OCI-LY3 (cell line): ENCODE results near the gene SHROOM2.

Source experiments
- H2AFZ ChIP-seq: fragments of 200-600, 300-600 bp; shearing (Covaris generic); 2 replicates; pipeline ENCODE4 v1.6.0; 2014; ENCODE audit warnings: antibody characterized with exemption, low read depth, low read length
- H3K27ac ChIP-seq: fragments of 200-600, 300-600 bp; sonication (generic); 2 replicates; pipeline ENCODE4 v1.5.1; 2014; ENCODE audit warnings: mild to moderate bottlenecking, low read length, moderate library complexity, mixed read lengths
- H3K27me3 ChIP-seq: fragments of 200-600, 300-600 bp; sonication (generic); 2 replicates; pipeline ENCODE4 v1.6.1; 2014; ENCODE audit warnings: low read depth, low read length, mixed read lengths
- H3K36me3 ChIP-seq: fragments of 200-600, 300-600 bp; sonication (generic); replicated peaks from 2 replicates; pipeline ENCODE3; 2014; ENCODE audit warnings: low read depth, low read length, mixed read lengths
- H3K4me1 ChIP-seq: fragments of 300-600, 200-600 bp; sonication (generic); 2 replicates; pipeline ENCODE4 v1.6.1; 2014; ENCODE audit warnings: low read length, mixed read lengths
- H3K4me2 ChIP-seq: fragments of 200-600, 300-600 bp; sonication (generic); 2 replicates; pipeline ENCODE4 v1.6.1; 2014; ENCODE audit warnings: low read length, mixed read lengths
- H3K4me3 ChIP-seq: fragments of 300-600, 200-600 bp; sonication (generic); 2 replicates; pipeline ENCODE4 v1.5.1; 2014; ENCODE audit warnings: antibody characterized with exemption, mild to moderate bottlenecking, low read length, moderate library complexity
- H3K79me2 ChIP-seq: fragments of 300-600, 200-600 bp; shearing (Covaris generic); 2 replicates; pipeline ENCODE4 v1.6.1; 2014; ENCODE audit warnings: mild to moderate bottlenecking, low read length, mixed read lengths
- H3K9ac ChIP-seq: fragments of 300-600, 200-600 bp; shearing (Covaris generic); 2 replicates; pipeline ENCODE4 v1.6.0; 2014; ENCODE audit warnings: mild to moderate bottlenecking, low read length, moderate library complexity
- H3K9me3 ChIP-seq: fragments of 200-600, 300-600 bp; shearing (Covaris generic); 2 replicates; pipeline ENCODE4 v1.6.1; 2014; ENCODE audit warnings: low read length, mixed read lengths; ENCODE audit not compliant: insufficient read depth
- H4K20me1 ChIP-seq: fragments of 200-600, 300-600 bp; sonication (generic); 2 replicates; pipeline ENCODE4 v1.6.1; 2016; ENCODE audit warnings: low read length, mixed read lengths; ENCODE audit not compliant: insufficient read depth
- CTCF ChIP-seq: fragments of 200-600, 300-600 bp; sonication (generic); IDR thresholded peaks from 2 replicates; pipeline ENCODE4 v1.5.1; 2014; ENCODE audit warnings: antibody characterized with exemption, low read length, low read depth
- EZH2phosphoT487 ChIP-seq: fragments of 200-600 bp; shearing (Covaris generic); IDR thresholded peaks from 2 replicates; pipeline ENCODE4 v1.6.1; 2018; ENCODE audit warnings: antibody characterized with exemption, mixed run types, low read depth

SHROOM2 gene

GRCh38 chrX:9906919-9907318 lies 120.7 kb downstream of the SHROOM2 start:
- H2AFZ ChIP-seq: no peak overlapping the region
- no peaks in the 10 kb centered on the region for H3K9me3 ChIP-seq
- no peak for TF ChIP-seq CTCF
- TF ChIP-seq EZH2phosphoT487: no peak
- no peak overlapping the region for H3K4me2 ChIP-seq
- no peaks in the 10 kb centered on the region for H3K79me2 ChIP-seq
- no peak overlapping the region for H3K9ac ChIP-seq
- H3K4me1 ChIP-seq: 0 out of 2 replicates have a peak, but pooled peaks cover 7% of the 10 kb centered on the region
- H3K27me3 ChIP-seq: peaks cover 2% of the 10 kb centered on the region; the same call in 1 of the 2 replicates
- no peaks in the 10 kb centered on the region for H3K36me3 ChIP-seq
- no peak overlapping the region for H3K4me3 ChIP-seq
- no peak overlapping the region for H3K27ac ChIP-seq
- H4K20me1 ChIP-seq: no peaks in the 10 kb centered on the region

DNA sequence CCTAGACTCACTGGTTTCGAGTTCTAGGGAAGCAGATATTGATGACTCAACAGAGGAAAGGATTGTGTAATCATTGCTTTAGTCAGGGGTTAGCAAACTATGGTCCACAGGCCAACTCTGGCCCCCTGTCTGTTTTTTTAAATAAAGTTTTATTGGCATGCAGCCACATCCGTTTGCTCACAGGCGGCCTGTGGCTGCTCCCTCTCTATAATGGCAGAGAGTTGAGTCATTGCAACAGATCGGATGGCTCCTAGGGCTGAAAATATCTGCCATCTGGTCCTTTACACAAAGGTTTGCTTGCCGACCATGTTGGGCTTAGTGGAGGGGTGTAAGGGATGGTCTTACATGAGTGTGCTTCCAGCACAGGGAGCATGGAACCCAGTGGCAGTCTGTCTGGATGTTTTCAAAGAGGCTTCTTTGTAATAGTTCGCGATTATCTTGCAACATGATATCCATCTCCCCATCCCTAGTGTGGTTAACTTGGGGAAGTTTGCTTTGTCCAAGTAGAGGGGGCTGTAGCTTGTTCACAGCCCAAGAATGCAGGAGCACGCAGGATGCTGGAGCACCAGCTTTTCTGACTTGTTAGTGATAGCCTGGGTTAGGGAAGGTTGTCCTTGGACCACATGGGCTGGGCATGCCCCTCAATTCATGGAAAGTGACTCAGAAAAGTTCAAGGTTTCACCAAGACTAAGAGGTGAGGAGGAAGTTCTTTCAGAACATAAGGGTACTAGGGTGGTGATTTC lies 121.6 kb downstream of the SHROOM2 start:
- Histone ChIP-seq H3K27me3 (peaks cover under 1% of the 10 kb centered on the region; the same call in 1 of the 2 replicates), H3K9ac (no peak overlapping the region), H4K20me1 (no peaks in the 10 kb centered on the region), H3K79me2 (no peaks in the 10 kb centered on the region), H3K9me3 (no peaks in the 10 kb centered on the region), H3K36me3 (no peaks in the 10 kb centered on the region), H3K4me2 (no peak overlapping the region), H2AFZ (no peak overlapping the region), H3K4me1 (0 out of 2 replicates have a peak, but pooled peaks cover 7% of the 10 kb centered on the region), H3K4me3 (no peak overlapping the region), H3K27ac (no peak overlapping the region)
- TF ChIP-seq EZH2phosphoT487 (no peak), CTCF (no peak)

DNA sequence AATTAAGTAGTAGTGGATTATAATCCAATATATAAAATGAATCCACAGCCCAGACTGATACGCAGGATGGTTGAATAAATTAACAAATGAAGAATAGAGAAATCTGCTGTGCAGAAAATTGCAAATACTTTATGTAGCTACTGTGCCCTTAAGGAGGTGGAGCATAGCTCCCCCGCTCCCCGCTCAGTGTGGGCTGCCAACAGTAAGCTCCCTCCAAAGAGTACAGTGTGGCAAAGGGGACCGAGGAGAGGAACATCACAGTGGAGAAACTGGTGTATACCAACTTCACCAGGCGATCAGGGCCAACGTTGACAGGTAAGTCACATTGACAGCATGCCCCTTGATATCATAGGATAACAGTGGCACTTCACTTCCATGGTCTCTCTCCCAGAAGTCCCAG lies 123.0 kb downstream of the SHROOM2 start:
- Histone ChIP-seq H3K9ac (no peak overlapping the region), H4K20me1 (no peaks in the 10 kb centered on the region), H3K79me2 (no peaks in the 10 kb centered on the region), H3K4me1 (0 out of 2 replicates have a peak, but pooled peaks cover 7% of the 10 kb centered on the region), H3K4me3 (no peak overlapping the region), H3K27ac (no peak overlapping the region), H3K4me2 (no peak overlapping the region), H3K36me3 (no peaks in the 10 kb centered on the region), H3K9me3 (no peaks in the 10 kb centered on the region), H2AFZ (no peak overlapping the region), H3K27me3 (no peaks in the 10 kb centered on the region)
- TF ChIP-seq CTCF (no peak), EZH2phosphoT487 (no peak)

DNA sequence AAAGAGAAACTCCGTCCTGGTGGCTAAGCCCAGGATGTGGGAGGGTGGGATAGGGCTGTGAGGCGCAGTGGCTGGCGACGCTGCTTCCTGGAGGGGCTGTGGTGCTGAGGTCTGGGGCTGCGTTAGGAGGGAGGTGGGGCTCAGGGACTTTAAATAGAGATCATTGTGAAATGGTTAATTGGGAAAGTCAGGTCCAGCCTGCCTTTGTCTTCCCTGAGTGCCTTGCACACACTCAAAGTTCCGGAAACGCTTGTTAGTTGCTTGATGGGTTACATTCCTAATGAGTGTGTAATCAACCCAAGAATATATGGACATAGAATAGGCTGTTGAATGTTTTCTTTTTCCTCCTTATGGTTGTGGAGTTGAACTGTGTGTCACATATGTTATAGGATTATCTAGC lies 125.3 kb downstream of the SHROOM2 start:
- Histone ChIP-seq H3K27ac (no peak overlapping the region), H2AFZ (no peak overlapping the region), H3K4me2 (no peak overlapping the region), H3K36me3 (no peaks in the 10 kb centered on the region), H4K20me1 (no peaks in the 10 kb centered on the region), H3K27me3 (no peaks in the 10 kb centered on the region), H3K9ac (no peak overlapping the region), H3K79me2 (no peaks in the 10 kb centered on the region), H3K4me3 (no peak overlapping the region), H3K4me1 (0 out of 2 replicates have a peak, but pooled peaks cover 7% of the 10 kb centered on the region), H3K9me3 (no peaks in the 10 kb centered on the region)
- TF ChIP-seq EZH2phosphoT487: no peak
- no peak for TF ChIP-seq CTCF
